HG03097 (cell line): ENCODE results near the gene KCNQ1.

ENCODE experiments used
- ATAC-seq: cut with Tn5 transposase; IDR thresholded peaks from one replicate; pipeline ENCODE4 v1.9.1; 2021; ENCODE audit not compliant: unreplicated experiment, low FRiP score

The KCNQ1 gene

GRCh38 chr11:2660357-2660939 lies 215.6 kb downstream of the KCNQ1 start:
- ATAC-seq, result no peak

GRCh38 chr11:2661173-2662023 lies 216.6 kb downstream of the KCNQ1 start:
- no peak for ATAC-seq

- no peak for ATAC-seq
Measured at GRCh38 chr11:2662024-2662312, 217.2 kb downstream of the KCNQ1 start.

GRCh38 chr11:2662430-2663299 lies 217.9 kb downstream of the KCNQ1 start:
- no peak for ATAC-seq

- ATAC-seq, result no peak
Measured at GRCh38 chr11:2663506-2663905, 218.7 kb downstream of the KCNQ1 start.

- no peak for ATAC-seq
Measured at GRCh38 chr11:2663915-2664314, 219.1 kb downstream of the KCNQ1 start.

- ATAC-seq, result no peak
Measured at GRCh38 chr11:2664376-2664775, 219.6 kb downstream of the KCNQ1 start.

GRCh38 chr11:2664791-2665525 lies 220.2 kb downstream of the KCNQ1 start:
- ATAC-seq, result no peak

GRCh38 chr11:2665526-2666400 lies 221.0 kb downstream of the KCNQ1 start:
- no peak for ATAC-seq

GRCh38 chr11:2666401-2666741 lies 221.6 kb downstream of the KCNQ1 start:
- no peak for ATAC-seq

GRCh38 chr11:2666828-2667570 lies 222.2 kb downstream of the KCNQ1 start:
- ATAC-seq, result no peak

- ATAC-seq, result no peak
Measured at GRCh38 chr11:2667940-2668339, 223.1 kb downstream of the KCNQ1 start.

- no peak for ATAC-seq
Measured at GRCh38 chr11:2668876-2669275, 224.1 kb downstream of the KCNQ1 start.

- ATAC-seq, result no peak
Measured at GRCh38 chr11:2669634-2670469, 225.0 kb downstream of the KCNQ1 start.

- no peak for ATAC-seq
Measured at GRCh38 chr11:2670541-2671100, 225.8 kb downstream of the KCNQ1 start.

GRCh38 chr11:2671748-2672147 lies 226.9 kb downstream of the KCNQ1 start:
- no peak for ATAC-seq

- ATAC-seq, result no peak
Measured at GRCh38 chr11:2672553-2673249, 227.9 kb downstream of the KCNQ1 start.

- ATAC-seq, result no peak
Measured at GRCh38 chr11:2673250-2673610, 228.4 kb downstream of the KCNQ1 start.
